Activated naive CD4-positive, alpha-beta T cell (primary cell): ENCODE results near the gene TIMP3.

ENCODE experiments used
- DNase-seq, 4 experiments: peaks; one replicate each; lab custom pipeline; 2025; lab: John Stamatoyannopoulos, UW

Gene TIMP3

GRCh38 chr22:32786027-32786418 lies 15.5 kb upstream of the TIMP3 start:
- no peak for DNase-seq

- DNase-seq: no peak
These were observed 12.4 kb upstream of the TIMP3 start for GRCh38 chr22:32788904-32789624.

- DNase-seq: no peak
These were observed 11.5 kb upstream of the TIMP3 start for GRCh38 chr22:32789797-32790620.

- no peak for DNase-seq
These were observed 10.4 kb upstream of the TIMP3 start for GRCh38 chr22:32791056-32791455.

- no peak for DNase-seq
These were observed 10.0 kb upstream of the TIMP3 start for GRCh38 chr22:32791485-32791884.

GRCh38 chr22:32793589-32793988 lies 7.9 kb upstream of the TIMP3 start:
- no peak for DNase-seq

- no peak for DNase-seq
These were observed 6.9 kb upstream of the TIMP3 start for GRCh38 chr22:32794449-32795213.

- no peak for DNase-seq
These were observed 6.3 kb upstream of the TIMP3 start for GRCh38 chr22:32795214-32795596.

GRCh38 chr22:32796865-32797573 lies 4.5 kb upstream of the TIMP3 start:
- peak in 3 of 4 experiments; percentile 26 to 37 (median 27) for DNase-seq

GRCh38 chr22:32799496-32799895 lies 2.0 kb upstream of the TIMP3 start:
- DNase-seq: no peak

- no peak for DNase-seq
These were observed 1.2 kb upstream of the TIMP3 start for GRCh38 chr22:32800158-32800882.

GRCh38 chr22:32800994-32801536 lies 440 bp upstream of the TIMP3 start:
- DNase-seq: no peak

GRCh38 chr22:32802237-32802765 lies 796 bp downstream of the TIMP3 start:
- no peak for DNase-seq

GRCh38 chr22:32803020-32803737 lies 1.7 kb downstream of the TIMP3 start:
- no peak for DNase-seq

- DNase-seq: no peak
These were observed 2.4 kb downstream of the TIMP3 start for GRCh38 chr22:32803738-32804435.

GRCh38 chr22:32804531-32805360 lies 3.2 kb downstream of the TIMP3 start:
- DNase-seq: no peak

- DNase-seq: no peak
These were observed 3.9 kb downstream of the TIMP3 start for GRCh38 chr22:32805361-32805881.

- no peak for DNase-seq
These were observed 4.8 kb downstream of the TIMP3 start for GRCh38 chr22:32806296-32806695.
